ENCODE results near the gene PTDSS2. TPM values are rescaled to one million over a fixed set of nuclear protein-coding genes. Genes with fewer than 3 reads are reported as not detected.

The PTDSS2 gene
- total and polyA plus RNA-seq, 9 of the 15 experiments (the other 6 are each of a cell fraction or from before 2014, with no cell fraction given): 0.45 to 53.9 (median 17.2) TPM

- Histone ChIP-seq H3K4me2 (ENCODE audit: insufficient read depth, low read length) (no peak overlapping the region), H3K36me3 (ENCODE audit: control insufficient read depth, insufficient read depth, low read length) (peaks cover 61% of the 10 kb centered on the region), H3K27ac (ENCODE audit: extremely low read depth, low read depth, low read length) (no peak overlapping the region), H3K4me1 (replicated peaks in 1 of 2; ENCODE audit: control insufficient read depth in 2 of 2, insufficient read depth in 2 of 2, low read length in 2 of 2) (peaks cover 26 to 44% of the 10 kb centered on the region in 2 experiments), H3K27me3 (ENCODE audit: control insufficient read depth in 2 of 2, insufficient read depth in 2 of 2, low read length in 2 of 2) (no peaks in the 10 kb centered on the region), H3K4me3 (no peak overlapping the region), H2AFZ (ENCODE audit: low read depth, low read length) (no peak overlapping the region), H4K20me1 (replicated peaks; ENCODE audit: control insufficient read depth, insufficient read depth, low read length) (peaks cover 10% of the 10 kb centered on the region; the same call in 1 of the 2 replicates), H3K9me1 (ENCODE audit: control insufficient read depth, insufficient read depth, low read length) (no peaks in the 10 kb centered on the region), H3K9me3 (replicated peaks; ENCODE audit: control insufficient read depth, insufficient read depth, low read depth, low read length) (no peaks in the 10 kb centered on the region), H3K79me2 (ENCODE audit: control insufficient read depth, insufficient read depth, low read length) (peaks cover 48% of the 10 kb centered on the region), H3K9ac (ENCODE audit: insufficient read depth in 1 of 2, low read depth in 2 of 2, low read length in 2 of 2) (peak overlapping the region in 1 of 2 experiments; percentile 90; a peak in 2 of 4 replicates)
- ChIA-PET CTCF (ENCODE audit: low intra/inter-chr PET ratio) (no interaction called here), POLR2A (interaction anchor here (0.6 to 3.1 kb wide), 3 partner anchors 11 to 37 kb away, joined by 3 to 16 read pairs (median 3); no protein-coding TSS in a partner anchor)
- 96% methylated on average over 10 of the region's 16 CpGs for WGBS (ENCODE audit: insufficient coverage, low coverage, missing lambda C conversion rate)
- no peak for DNase-seq (ENCODE audit: extremely low read depth in 1 of 4, low spot score in 3 of 4)
- ATAC-seq: no peak
- intact Hi-C loops (cut with micrococcal nuclease) (no loop called here), in situ Hi-C loops (cut with MboI) (no loop called here)
- FAIRE-seq: no peak
- no peak for TF ChIP-seq NFRKB (IDR thresholded peaks at IDR 0.05; ENCODE audit: low read depth)
- TF ChIP-seq RBFOX2 (IDR thresholded peaks at IDR 0.05; ENCODE audit: low read depth, low read length): 0 out of 2 replicates have a peak, but pooled peaks have one; percentile 18
- BruUV-seq (replicated peaks): no TSS peak
These were observed 12.2 kb downstream of the PTDSS2 start for GRCh38 chr11:462107-462890.

- ATAC-seq (no peak), DNase-seq (ENCODE audit: extremely low read depth in 1 of 4, low spot score in 3 of 4) (no peak), FAIRE-seq (no peak)
- WGBS (ENCODE audit: insufficient coverage, low coverage, missing lambda C conversion rate): 93% methylated on average over 16 of the region's 24 CpGs
- Histone ChIP-seq H3K4me3 (no peak overlapping the region), H3K27me3 (ENCODE audit: control insufficient read depth in 2 of 2, insufficient read depth in 2 of 2, low read length in 2 of 2) (no peaks in the 10 kb centered on the region), H3K9ac (ENCODE audit: insufficient read depth in 1 of 2, low read depth in 2 of 2, low read length in 2 of 2) (peak overlapping the region in 1 of 2 experiments; percentile 59; a peak in 2 of 4 replicates), H4K20me1 (replicated peaks; ENCODE audit: control insufficient read depth, insufficient read depth, low read length) (peaks cover 10% of the 10 kb centered on the region; the same call in 1 of the 2 replicates), H3K36me3 (ENCODE audit: control insufficient read depth, insufficient read depth, low read length) (peaks cover 47% of the 10 kb centered on the region), H3K4me2 (ENCODE audit: insufficient read depth, low read length) (no peak overlapping the region), H3K4me1 (replicated peaks in 1 of 2; ENCODE audit: control insufficient read depth in 2 of 2, insufficient read depth in 2 of 2, low read length in 2 of 2) (peaks cover 24 to 40% of the 10 kb centered on the region in 2 experiments), H2AFZ (ENCODE audit: low read depth, low read length) (no peak overlapping the region), H3K27ac (ENCODE audit: extremely low read depth, low read depth, low read length) (no peak overlapping the region), H3K79me2 (ENCODE audit: control insufficient read depth, insufficient read depth, low read length) (peaks cover 38% of the 10 kb centered on the region), H3K9me1 (ENCODE audit: control insufficient read depth, insufficient read depth, low read length) (no peaks in the 10 kb centered on the region), H3K9me3 (replicated peaks; ENCODE audit: control insufficient read depth, insufficient read depth, low read depth, low read length) (no peaks in the 10 kb centered on the region)
- TF ChIP-seq POLR2AphosphoS2 (IDR thresholded peaks at IDR 0.05; ENCODE audit: low read length) (no peak), POLR2G (IDR thresholded peaks at IDR 0.05; ENCODE audit: low read depth, low read length) (0 out of 2 replicates have a peak, but pooled peaks have one; percentile 29)
- BruUV-seq (replicated peaks): TSS peak; percentile 17
- ChIA-PET CTCF (ENCODE audit: low intra/inter-chr PET ratio) (no interaction called here), POLR2A (no interaction called here)
- in situ Hi-C loops (cut with MboI): no loop called here
- intact Hi-C loops (cut with micrococcal nuclease): no loop called here
These were observed 14.2 kb downstream of the PTDSS2 start for GRCh38 chr11:464316-464715.
